Nephron progenitor cell (in vitro differentiated cells): ENCODE results near the gene RTEL1.
"Not testable (repeated sequence)": the region's sequence is repeated elsewhere in the genome, so short reads cannot be mapped to it uniquely, and the experiment has no call there.

Experiments used
- DNase-seq: peaks from one replicate; pipeline ENCODE4 v3.0.0; 2021
- H3K27ac Mint-ChIP-seq: 2 replicates; pipeline ENCODE4 v1.8.0; 2021; ENCODE audit warnings: mild to moderate bottlenecking, moderate library complexity, mixed read lengths
- H3K27me3 Mint-ChIP-seq: 2 replicates; pipeline ENCODE4 v1.8.0; 2021; ENCODE audit warnings: mild to moderate bottlenecking, low read depth, mixed read lengths; ENCODE audit not compliant: poor library complexity
- H3K36me3 Mint-ChIP-seq: 2 replicates; pipeline ENCODE4 v1.8.0; 2021; ENCODE audit warnings: low read depth, mixed read lengths
- H3K4me1 Mint-ChIP-seq: 2 replicates; pipeline ENCODE4 v1.8.0; 2021; ENCODE audit warnings: mixed read lengths
- H3K4me3 Mint-ChIP-seq: 2 replicates; pipeline ENCODE4 v1.8.0; 2021; ENCODE audit warnings: mild to moderate bottlenecking, moderate library complexity, mixed read lengths
- H3K9me3 Mint-ChIP-seq: 2 replicates; pipeline ENCODE4 v1.8.0; 2021; ENCODE audit warnings: mild to moderate bottlenecking, moderate library complexity, mixed read lengths
- TF ChIP-seq, protein P1 (sequence below): fragments of 200-600 bp; sonication (generic); IDR thresholded peaks from 2 replicates; pipeline ENCODE4 v1.5.0; 2021; ENCODE audit warnings: antibody characterized with exemption

The RTEL1 gene, protein sequence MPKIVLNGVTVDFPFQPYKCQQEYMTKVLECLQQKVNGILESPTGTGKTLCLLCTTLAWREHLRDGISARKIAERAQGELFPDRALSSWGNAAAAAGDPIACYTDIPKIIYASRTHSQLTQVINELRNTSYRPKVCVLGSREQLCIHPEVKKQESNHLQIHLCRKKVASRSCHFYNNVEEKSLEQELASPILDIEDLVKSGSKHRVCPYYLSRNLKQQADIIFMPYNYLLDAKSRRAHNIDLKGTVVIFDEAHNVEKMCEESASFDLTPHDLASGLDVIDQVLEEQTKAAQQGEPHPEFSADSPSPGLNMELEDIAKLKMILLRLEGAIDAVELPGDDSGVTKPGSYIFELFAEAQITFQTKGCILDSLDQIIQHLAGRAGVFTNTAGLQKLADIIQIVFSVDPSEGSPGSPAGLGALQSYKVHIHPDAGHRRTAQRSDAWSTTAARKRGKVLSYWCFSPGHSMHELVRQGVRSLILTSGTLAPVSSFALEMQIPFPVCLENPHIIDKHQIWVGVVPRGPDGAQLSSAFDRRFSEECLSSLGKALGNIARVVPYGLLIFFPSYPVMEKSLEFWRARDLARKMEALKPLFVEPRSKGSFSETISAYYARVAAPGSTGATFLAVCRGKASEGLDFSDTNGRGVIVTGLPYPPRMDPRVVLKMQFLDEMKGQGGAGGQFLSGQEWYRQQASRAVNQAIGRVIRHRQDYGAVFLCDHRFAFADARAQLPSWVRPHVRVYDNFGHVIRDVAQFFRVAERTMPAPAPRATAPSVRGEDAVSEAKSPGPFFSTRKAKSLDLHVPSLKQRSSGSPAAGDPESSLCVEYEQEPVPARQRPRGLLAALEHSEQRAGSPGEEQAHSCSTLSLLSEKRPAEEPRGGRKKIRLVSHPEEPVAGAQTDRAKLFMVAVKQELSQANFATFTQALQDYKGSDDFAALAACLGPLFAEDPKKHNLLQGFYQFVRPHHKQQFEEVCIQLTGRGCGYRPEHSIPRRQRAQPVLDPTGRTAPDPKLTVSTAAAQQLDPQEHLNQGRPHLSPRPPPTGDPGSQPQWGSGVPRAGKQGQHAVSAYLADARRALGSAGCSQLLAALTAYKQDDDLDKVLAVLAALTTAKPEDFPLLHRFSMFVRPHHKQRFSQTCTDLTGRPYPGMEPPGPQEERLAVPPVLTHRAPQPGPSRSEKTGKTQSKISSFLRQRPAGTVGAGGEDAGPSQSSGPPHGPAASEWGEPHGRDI (N-terminal part only)

DNA sequence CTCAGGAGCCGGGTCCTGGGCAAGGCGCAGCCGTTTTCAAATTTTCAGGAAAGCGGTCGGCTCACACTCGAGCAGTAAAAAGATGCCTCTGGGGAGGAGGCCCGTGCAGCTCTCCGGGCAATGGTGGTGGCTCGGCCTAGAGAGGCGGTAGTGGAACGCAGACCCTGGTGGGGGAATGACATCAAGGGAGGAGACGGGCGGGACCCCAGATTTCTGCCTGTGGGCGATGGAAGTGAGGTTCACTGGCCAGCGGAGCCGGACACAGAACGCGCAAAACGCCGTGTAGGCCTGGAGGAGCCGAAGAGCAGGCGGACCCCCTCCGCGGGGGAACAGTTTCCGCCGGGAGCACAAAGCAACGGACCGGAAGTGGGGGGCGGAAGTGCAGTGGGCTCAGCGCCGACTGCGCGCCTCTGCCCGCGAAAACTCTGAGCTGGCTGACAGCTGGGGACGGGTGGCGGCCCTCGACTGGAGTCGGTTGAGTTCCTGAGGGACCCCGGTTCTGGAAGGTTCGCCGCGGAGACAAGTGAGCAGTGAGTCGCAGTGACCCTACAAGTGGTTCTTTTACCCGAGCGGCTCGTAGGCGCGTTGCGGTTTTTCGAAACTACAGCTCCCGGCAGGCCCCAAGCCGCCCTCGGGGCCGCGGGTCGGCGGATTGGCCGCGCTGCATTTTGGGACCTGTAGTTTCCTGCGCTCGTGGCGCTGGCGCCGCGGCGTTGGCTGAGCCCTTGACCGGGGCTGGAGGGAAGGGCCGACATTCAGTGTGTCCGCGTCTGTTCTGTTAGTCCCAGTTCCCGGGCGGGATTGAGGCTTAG lies at the start of gene RTEL1:
Gene RTEL1, plus strand, starts transcription at position 376 of the 812 bp plus-strand sequence. CDS start 1,091 bp downstream, outside the sequence.
- Mint-ChIP-seq H3K36me3 (peaks cover 10% of the 10 kb centered on the region), H3K27ac (peak within 1 kb of the TSS; percentile 92), H3K4me3 (peak within 1 kb of the TSS; percentile 97), H3K27me3 (peaks cover 3% of the 10 kb centered on the region), H3K4me1 (peaks cover 39% of the 10 kb centered on the region), H3K9me3 (no peaks in the 10 kb centered on the region)
- DNase-seq = peak; percentile 92
- TF ChIP-seq, protein P1, sequence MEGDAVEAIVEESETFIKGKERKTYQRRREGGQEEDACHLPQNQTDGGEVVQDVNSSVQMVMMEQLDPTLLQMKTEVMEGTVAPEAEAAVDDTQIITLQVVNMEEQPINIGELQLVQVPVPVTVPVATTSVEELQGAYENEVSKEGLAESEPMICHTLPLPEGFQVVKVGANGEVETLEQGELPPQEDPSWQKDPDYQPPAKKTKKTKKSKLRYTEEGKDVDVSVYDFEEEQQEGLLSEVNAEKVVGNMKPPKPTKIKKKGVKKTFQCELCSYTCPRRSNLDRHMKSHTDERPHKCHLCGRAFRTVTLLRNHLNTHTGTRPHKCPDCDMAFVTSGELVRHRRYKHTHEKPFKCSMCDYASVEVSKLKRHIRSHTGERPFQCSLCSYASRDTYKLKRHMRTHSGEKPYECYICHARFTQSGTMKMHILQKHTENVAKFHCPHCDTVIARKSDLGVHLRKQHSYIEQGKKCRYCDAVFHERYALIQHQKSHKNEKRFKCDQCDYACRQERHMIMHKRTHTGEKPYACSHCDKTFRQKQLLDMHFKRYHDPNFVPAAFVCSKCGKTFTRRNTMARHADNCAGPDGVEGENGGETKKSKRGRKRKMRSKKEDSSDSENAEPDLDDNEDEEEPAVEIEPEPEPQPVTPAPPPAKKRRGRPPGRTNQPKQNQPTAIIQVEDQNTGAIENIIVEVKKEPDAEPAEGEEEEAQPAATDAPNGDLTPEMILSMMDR = no peak

DNA sequence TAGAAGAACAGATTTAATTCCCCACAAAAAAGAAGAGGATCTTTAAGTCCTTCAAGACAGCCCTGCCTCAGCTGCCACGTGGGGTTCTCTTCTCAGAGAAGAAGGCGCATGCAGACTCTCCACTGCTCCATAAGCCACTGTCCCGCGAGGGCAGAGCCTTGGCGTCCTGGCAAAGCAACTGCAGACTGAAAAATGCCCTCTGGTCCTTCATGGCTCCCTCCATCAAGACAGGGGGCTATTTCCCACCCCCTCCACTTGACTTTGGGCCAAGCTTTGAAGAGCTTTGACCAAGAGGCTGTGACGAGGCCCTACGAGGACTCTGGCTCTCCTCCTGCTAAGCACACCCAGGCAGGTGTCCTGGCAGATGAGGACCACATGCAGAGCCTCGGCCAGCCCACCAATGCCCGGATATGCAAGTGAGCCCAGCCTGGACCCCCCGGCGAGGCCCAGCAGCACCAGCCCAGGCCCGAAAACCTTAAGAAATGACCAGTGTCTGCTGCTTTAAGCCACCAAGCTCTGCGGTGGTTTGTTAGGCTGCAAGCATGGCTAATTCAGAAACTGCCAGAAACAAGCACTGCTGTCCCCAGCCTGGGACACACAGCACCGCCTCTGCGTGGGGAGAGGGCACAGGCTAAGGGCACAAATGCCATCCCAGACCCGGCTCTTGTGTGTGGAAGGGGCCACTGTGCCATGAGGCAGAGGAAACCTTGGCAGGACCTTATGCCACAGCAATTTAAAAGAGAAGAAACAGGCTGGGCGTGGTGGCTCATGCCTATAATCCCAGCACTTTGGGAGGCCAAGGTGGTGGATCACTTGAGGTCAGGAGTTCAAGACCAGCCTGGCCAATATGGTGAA lies 47.3 kb upstream of the RTEL1 start:
- peaks cover 24% of the 10 kb centered on the region for H3K9me3 Mint-ChIP-seq
- H3K4me1 Mint-ChIP-seq = no peaks in the 10 kb centered on the region
- TF ChIP-seq, protein P1 = no peak
- no peaks in the 10 kb centered on the region for H3K27me3 Mint-ChIP-seq
- no peak overlapping the region for H3K4me3 Mint-ChIP-seq
- no peak for DNase-seq
- H3K27ac Mint-ChIP-seq = no peak overlapping the region
- H3K36me3 Mint-ChIP-seq = peaks cover 44% of the 10 kb centered on the region

DNA sequence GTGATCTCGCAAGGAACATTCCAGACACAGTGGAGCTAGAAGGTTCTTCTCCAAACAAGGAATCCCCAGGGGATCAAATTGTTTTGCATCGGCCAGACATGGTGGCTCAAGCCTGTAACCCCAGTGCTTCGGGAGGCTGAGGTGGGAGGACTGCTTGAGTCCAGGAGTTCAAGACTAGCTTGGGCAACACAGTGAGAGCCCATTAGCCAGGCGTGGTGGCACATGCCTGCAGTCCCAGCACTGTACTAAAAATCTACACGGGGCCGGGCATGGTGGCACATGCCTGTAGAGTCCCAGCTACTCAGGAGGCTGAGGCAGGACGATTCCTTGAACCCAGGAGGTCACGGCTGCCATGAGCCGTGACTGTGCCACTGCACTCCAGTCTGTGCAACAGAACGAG lies 46.5 kb upstream of the RTEL1 start:
- H3K36me3 Mint-ChIP-seq = peaks cover 49% of the 10 kb centered on the region

DNA sequence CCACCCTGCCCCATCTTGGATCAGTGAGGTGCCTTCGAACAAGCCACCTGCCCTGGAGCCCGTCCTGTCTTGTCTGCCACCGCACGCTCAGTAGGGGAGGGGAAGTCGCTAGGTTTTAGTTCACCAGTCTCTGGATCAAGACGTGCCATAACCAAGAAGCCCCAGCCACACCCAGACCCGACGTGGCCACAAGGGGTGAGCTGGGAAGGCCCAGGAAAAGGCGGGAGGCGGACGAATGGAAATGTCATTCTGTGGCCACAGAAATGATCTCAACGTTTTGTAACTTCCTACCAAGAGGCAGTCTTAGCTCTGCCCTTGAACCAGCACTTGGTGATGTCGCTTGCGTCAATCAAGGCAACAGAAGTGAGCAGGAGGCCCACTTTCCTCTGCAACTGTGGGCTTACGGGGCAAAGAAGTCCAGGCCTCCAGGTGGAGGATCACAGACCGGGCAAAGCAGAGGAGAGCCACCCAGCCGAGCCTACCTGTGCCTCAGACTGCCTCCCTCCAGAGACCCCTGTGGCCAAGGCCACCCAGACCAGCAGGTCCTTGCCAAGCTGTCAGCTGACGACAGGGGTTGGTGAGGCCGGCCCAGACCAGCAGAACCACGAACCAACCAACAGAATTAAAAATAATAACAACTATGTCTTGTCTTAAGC lies 45.7 kb upstream of the RTEL1 start:
- TF ChIP-seq, protein P1 = no peak
- DNase-seq = no peak
- Mint-ChIP-seq H3K36me3 (peaks cover 52% of the 10 kb centered on the region), H3K4me3 (no peak overlapping the region), H3K27ac (peak overlapping the region; percentile 75), H3K4me1 (no peaks in the 10 kb centered on the region), H3K9me3 (peaks cover 28% of the 10 kb centered on the region), H3K27me3 (no peaks in the 10 kb centered on the region)

More for the DNA sequence above, 46.5 kb upstream of the RTEL1 start:
- no peaks in the 10 kb centered on the region for H3K4me1 Mint-ChIP-seq
- no peak for DNase-seq
- TF ChIP-seq, protein P1 = no peak
- H3K9me3 Mint-ChIP-seq = peaks cover 28% of the 10 kb centered on the region
- H3K4me3 Mint-ChIP-seq = no peak overlapping the region
- no peak overlapping the region for H3K27ac Mint-ChIP-seq
- no peaks in the 10 kb centered on the region for H3K27me3 Mint-ChIP-seq

DNA sequence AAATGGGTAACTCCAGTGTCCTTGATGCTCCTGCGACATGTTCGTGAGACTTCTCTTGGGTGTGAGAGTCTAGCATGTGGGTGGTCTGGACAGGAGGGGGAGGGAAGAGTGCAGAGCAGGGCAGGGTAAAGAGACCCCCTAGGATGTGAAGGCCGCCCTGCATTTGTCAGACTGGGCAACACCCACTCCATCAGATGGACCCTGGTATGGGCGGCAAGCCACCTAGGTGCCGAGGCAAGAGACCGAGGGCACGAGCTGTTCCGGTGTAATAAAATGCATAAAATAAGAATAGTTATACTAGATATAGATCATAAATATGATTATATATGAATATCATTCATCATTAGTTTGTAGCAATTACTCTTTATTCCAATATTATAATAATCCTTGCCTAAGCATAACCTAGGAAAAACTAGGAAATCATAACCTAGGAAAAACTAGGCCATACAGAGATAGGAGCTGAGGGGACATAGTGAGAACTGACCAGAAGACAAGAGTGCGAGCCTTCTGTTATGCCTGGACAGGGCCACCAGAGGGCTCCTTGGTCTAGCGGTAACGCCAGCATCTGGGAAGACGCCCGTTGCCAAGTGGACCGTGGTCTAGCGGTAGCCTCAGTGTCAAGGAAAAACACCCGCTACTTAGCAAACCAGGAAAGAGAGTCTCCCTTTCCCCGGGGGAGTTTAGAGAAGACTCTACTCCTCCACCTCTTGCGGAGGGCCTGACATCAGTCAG lies 44.1 kb upstream of the RTEL1 start:
- Mint-ChIP-seq H3K9me3 (peaks cover 28% of the 10 kb centered on the region), H3K36me3 (peaks cover 66% of the 10 kb centered on the region)
- H3K27me3 Mint-ChIP-seq, H3K27ac Mint-ChIP-seq, H3K4me3 Mint-ChIP-seq, H3K4me1 Mint-ChIP-seq, DNase-seq: not testable (repeated sequence)
